Smooth muscle cell of the brain vasculature (primary cell): ENCODE data around the gene SPRED3.
"Not testable (repeated sequence)": the region's sequence is repeated elsewhere in the genome, so short reads cannot be mapped to it uniquely, and the experiment has no call there.

Source experiments
- DNase-seq: peaks from one replicate; pipeline ENCODE4 v3.0.0-alpha.2; 2012; ENCODE audit warnings: low read depth, low spot score

SPRED3 gene

GRCh38 chr19:38391911-38392464, 3.5 kb downstream of the SPRED3 start:
- DNase-seq: no peak

GRCh38 chr19:38392707-38393308, 4.3 kb downstream of the SPRED3 start:
- no peak for DNase-seq

GRCh38 chr19:38394488-38394887, 6.0 kb downstream of the SPRED3 start:
- no peak for DNase-seq

- no peak for DNase-seq
These were observed 7.1 kb downstream of the SPRED3 start for GRCh38 chr19:38395381-38396114.

GRCh38 chr19:38399081-38399480, 10.6 kb downstream of the SPRED3 start:
- no peak for DNase-seq

- DNase-seq: no peak
These were observed 11.0 kb downstream of the SPRED3 start for GRCh38 chr19:38399537-38399936.

- no peak for DNase-seq
These were observed 11.9 kb downstream of the SPRED3 start for GRCh38 chr19:38400361-38400760.

- DNase-seq: no peak
These were observed 12.7 kb downstream of the SPRED3 start for GRCh38 chr19:38401148-38401547.

GRCh38 chr19:38402623-38402966, 14.1 kb downstream of the SPRED3 start:
- no peak for DNase-seq

- DNase-seq: peak; percentile 85
These were observed 14.6 kb downstream of the SPRED3 start, which contains the start of gene FAM98C for GRCh38 chr19:38402967-38403674. Gene FAM98C, plus strand, starts transcription at chr19:38403093. Its CDS starts 61 bp downstream, at chr19:38403154.

- no peak for DNase-seq
These were observed 16.4 kb downstream of the SPRED3 start for GRCh38 chr19:38404858-38405257.

GRCh38 chr19:38405276-38405675, 16.8 kb downstream of the SPRED3 start:
- DNase-seq: no peak

GRCh38 chr19:38409631-38410133, 21.2 kb downstream of the SPRED3 start:
- no peak for DNase-seq

- not testable (repeated sequence) for DNase-seq
These were observed 21.9 kb downstream of the SPRED3 start for GRCh38 chr19:38410407-38410806.

- DNase-seq: no peak
These were observed 22.7 kb downstream of the SPRED3 start for GRCh38 chr19:38411041-38411712.

- not testable (repeated sequence) for DNase-seq
These were observed 23.4 kb downstream of the SPRED3 start for GRCh38 chr19:38411898-38412297.

- DNase-seq: no peak
These were observed 24.0 kb downstream of the SPRED3 start for GRCh38 chr19:38412491-38412890.

GRCh38 chr19:38412961-38413360, 24.5 kb downstream of the SPRED3 start:
- DNase-seq: no peak

GRCh38 chr19:38413416-38413815, 24.9 kb downstream of the SPRED3 start:
- DNase-seq: no peak

GRCh38 chr19:38417146-38417543, 28.6 kb downstream of the SPRED3 start:
- DNase-seq: no peak
